GM12878 (cell line): Measurements from ENCODE around the gene TRAF3IP1. TPM values are rescaled to one million over a fixed set of nuclear protein-coding genes. Genes with fewer than 3 reads are reported as not detected.

Source experiments
- ATAC-seq: fragments of 200-7000 bp; cut with Tn5 transposase; 3 replicates; pipeline ENCODE4 v1.9.1; 2020; ENCODE audit warnings: mild to moderate bottlenecking, moderate library complexity
- BruUV-seq: library from RNA; stranded (reverse); fragments of 400-500 nt; replicated peaks from 2 replicates; lab custom pipeline; 2021; lab: Mats Ljungman, UMichigan
- CTCF ChIA-PET: fragments of 300-600 bp; sonication (Branson Sonifier 250); formaldehyde crosslinking; extraction: SDS; loops from one replicate; lab custom pipeline; 2021; ENCODE audit warnings: inconsistent platforms; lab: Yijun Ruan, JAX
- POLR2A ChIA-PET: fragments of 350-600 bp; formaldehyde crosslinking; extraction: SDS; loops from one replicate; lab custom pipeline; 2021; ENCODE audit warnings: inconsistent platforms; lab: Charles Lee
- RAD21 ChIA-PET: fragments of 300-600 bp; sonication (Branson Sonifier 250); formaldehyde crosslinking; loops from one replicate; lab custom pipeline; 2023; ENCODE audit warnings: antibody characterized with exemption; ENCODE audit not compliant: unreplicated experiment; lab: Charles Lee
- SMC1A ChIA-PET: fragments of 300-600 bp; sonication (Branson Sonifier 250); formaldehyde crosslinking; loops from one replicate; lab custom pipeline; 2023; ENCODE audit not compliant: unreplicated experiment, uncharacterized antibody; lab: Charles Lee
- DNase-seq: peaks from one replicate; pipeline ENCODE4 v3.0.0-alpha.2; 2011; ENCODE audit warnings: low read depth, low spot score
- FAIRE-seq: peaks from 3 replicates; lab custom pipeline; 2011; peaks lifted over from hg19 to GRCh38; lab: Jason Lieb, UNC
- H2AFZ ChIP-seq: 2 replicates; pipeline ENCODE4 v1.6.0; 2011; ENCODE audit warnings: low read depth, low read length, control low read depth; ENCODE audit not compliant: control insufficient read depth
- H3K27ac ChIP-seq: 2 replicates; pipeline ENCODE4 v1.5.1; 2011; ENCODE audit warnings: control low read depth; ENCODE audit not compliant: control insufficient read depth, insufficient read depth
- H3K27me3 ChIP-seq, 2 experiments: replicated peaks in 1 of 2; 2 replicates each; pipeline versions ENCODE4 v1.6.0 to v1.6.1; 2011; ENCODE audit warnings: low read length in 1 of 2; ENCODE audit not compliant: control insufficient read depth in 2 of 2, insufficient read depth in 2 of 2
- H3K36me3 ChIP-seq, 2 experiments: 2 replicates each; pipeline ENCODE4 v1.5.1; 2011; ENCODE audit warnings: low read length in 1 of 2; ENCODE audit not compliant: control insufficient read depth in 2 of 2, insufficient read depth in 2 of 2
- H3K4me1 ChIP-seq: 2 replicates; pipeline ENCODE4 v1.6.1; 2011; ENCODE audit warnings: mild to moderate bottlenecking, low read length, moderate library complexity, mixed read lengths; ENCODE audit not compliant: control insufficient read depth, insufficient read depth
- H3K4me2 ChIP-seq: 2 replicates; pipeline ENCODE4 v1.6.0; 2011; ENCODE audit warnings: control low read depth; ENCODE audit not compliant: control insufficient read depth, insufficient read depth
- H3K4me3 ChIP-seq: fragments of 200-600 bp; sonication (generic); 2 replicates; pipeline ENCODE4 v1.5.1; 2016
- H3K79me2 ChIP-seq: 2 replicates; pipeline ENCODE4 v1.6.0; 2011; ENCODE audit warnings: low read length; ENCODE audit not compliant: control insufficient read depth, insufficient read depth
- H3K9ac ChIP-seq: 2 replicates; pipeline ENCODE4 v1.8.0; 2011; ENCODE audit warnings: low read length, control low read depth, mixed read lengths; ENCODE audit not compliant: control insufficient read depth, insufficient read depth
- H3K9me3 ChIP-seq: replicated peaks from 3 replicates; pipeline ENCODE4 v1.5.1; 2011; ENCODE audit warnings: mild to moderate bottlenecking, low read length; ENCODE audit not compliant: control insufficient read depth, insufficient read depth
- H4K20me1 ChIP-seq: 2 replicates; pipeline ENCODE4 v1.6.0; 2011; ENCODE audit not compliant: control insufficient read depth, insufficient read depth
- DPF2 ChIP-seq: fragments of 450-650 bp; IDR thresholded peaks from 2 replicates; pipeline ENCODE4 v1.6.1; 2017; ENCODE audit warnings: mild to moderate bottlenecking
- HDAC6 ChIP-seq: fragments of 200-600 bp; sonication (generic); IDR thresholded peaks from one replicate; pipeline ENCODE4 v1.8.0; 2017; ENCODE audit warnings: antibody characterized with exemption; ENCODE audit not compliant: unreplicated experiment
- IKZF2 ChIP-seq, 2 experiments: fragments of 450-650 bp; IDR thresholded peaks; 2 replicates each; pipeline ENCODE4 v1.6.1; 2017; ENCODE audit warnings: mild to moderate bottlenecking in 2 of 2, moderate library complexity in 2 of 2
- NFXL1 ChIP-seq: fragments of 450-650 bp; IDR thresholded peaks from 2 replicates; pipeline ENCODE4 v1.6.1; 2017; ENCODE audit warnings: antibody characterized with exemption, mild to moderate bottlenecking, borderline replicate concordance
- PAX8 ChIP-seq: fragments of 450-650 bp; IDR thresholded peaks from 2 replicates; pipeline ENCODE4 v1.6.1; 2017; ENCODE audit warnings: mild to moderate bottlenecking, moderate library complexity
- POLR2A ChIP-seq: IDR thresholded peaks from 2 replicates; pipeline ENCODE4 v1.6.1; 2011; ENCODE audit warnings: low read depth, mild to moderate bottlenecking, low read length
- RELA ChIP-seq: fragments of 450-650 bp; IDR thresholded peaks from 2 replicates; pipeline ENCODE4 v1.8.0; 2014; ENCODE audit warnings: borderline replicate concordance; ENCODE audit not compliant: partially characterized antibody
- RFX5 ChIP-seq: IDR thresholded peaks from 2 replicates; pipeline ENCODE4 v1.6.1; 2011; ENCODE audit warnings: low read depth, low read length, improper control_type of control experiment
- SIX5 ChIP-seq: IDR thresholded peaks from 2 replicates; pipeline ENCODE4 v1.6.1; 2011; ENCODE audit warnings: mild to moderate bottlenecking, low read depth, low read length, moderate library complexity; ENCODE audit not compliant: severe bottlenecking
- ZSCAN29 ChIP-seq: fragments of 450-650 bp; IDR thresholded peaks from 2 replicates; pipeline ENCODE4 v1.6.1; 2017; ENCODE audit warnings: mild to moderate bottlenecking, moderate library complexity
- WGBS: methylation state at CpG from one replicate; pipeline ENCODE4 v1.1.6; 2016; ENCODE audit warnings: low lambda C conversion rate; ENCODE audit not compliant: insufficient replicate concordance, insufficient coverage; ENCODE audit errors: missing lambda C conversion rate; 5-methylcytosine and 5-hydroxymethylcytosine counted together
- in situ Hi-C: fragments of 300-500 bp; cut with MboI; formaldehyde crosslinking; loops from 9 replicates; pipeline ENCODE4 v1.14.3; 2018; ENCODE audit warnings: mixed read lengths
- intact Hi-C: fragments of 100-400 bp; cut with micrococcal nuclease; formaldehyde crosslinking; loops from one replicate; pipeline ENCODE4 v1.14.2; 2022; ENCODE audit not compliant: unreplicated experiment
- polyA plus RNA-seq, 11 experiments: library from polyadenylated mRNA; depleted of rRNA in 4 of 11; unstranded in 6 of 11; stranded (reverse) in 5 of 11; fragments of >200 nt; fragmentation: Nextera tagmentation in 4 of 11; fragmentation: Illumina TruSeq in 1 of 11; extraction: Ambion mirVana in 4 of 11; extraction: Trizol in 1 of 11; gene quantifications; 1 replicate in 1 of 11; 2 replicates in 10 of 11; pipeline versions ENCODE4 v1.2.1 to v1.2.3, GENCODE V29; 2011 to 2016; ENCODE audit warnings: inconsistent platforms in 2 of 11, missing spikeins in 2 of 11, low read depth in 1 of 11
- total RNA-seq, 4 experiments: library from RNA; depleted of rRNA in 3 of 4; stranded (reverse); fragments of >200 nt in 3 of 4; fragmentation: Illumina TruSeq in 1 of 4; extraction: Trizol in 1 of 4; gene quantifications; 2 replicates each; pipeline versions ENCODE4 v1.2.1 to v1.2.3, GENCODE V29; 2013 to 2021
- TF ChIP-seq, protein P1 (sequence below): IDR thresholded peaks from 2 replicates; pipeline ENCODE4 v1.6.1; 2011; ENCODE audit warnings: borderline replicate concordance, low read depth, mild to moderate bottlenecking, moderate library complexity, low read length; ENCODE audit not compliant: insufficient read depth, poor library complexity, severe bottlenecking
- TF ChIP-seq, protein P2 (sequence below): IDR thresholded peaks from 2 replicates; pipeline ENCODE4 v1.6.1; 2012; ENCODE audit warnings: low read length, inconsistent platforms

Gene TRAF3IP1
- total and polyA plus RNA-seq, 10 of the 15 experiments (the other 5 are each of a cell fraction or from before 2014, with no cell fraction given) = 1.6 to 7.5 (median 3.6) TPM

GRCh38 chr2:238446371-238446770 is 126.1 kb downstream of the TRAF3IP1 start:
- 94% methylated on average over 8 of the region's 8 CpGs for WGBS
- H3K9me3 ChIP-seq = no peaks in the 10 kb centered on the region
- SMC1A ChIA-PET = no interaction called here
- in situ Hi-C loops = no loop called here
- TF ChIP-seq HDAC6 (no peak), ZSCAN29 (no peak), RFX5 (no peak), SIX5 (no peak), DPF2 (no peak), PAX8 (no peak), IKZF2 (IDR thresholded peaks at IDR 0.05) (no peak), POLR2A (no peak), NFXL1 (no peak), RELA (no peak)
- TF ChIP-seq, protein P1, sequence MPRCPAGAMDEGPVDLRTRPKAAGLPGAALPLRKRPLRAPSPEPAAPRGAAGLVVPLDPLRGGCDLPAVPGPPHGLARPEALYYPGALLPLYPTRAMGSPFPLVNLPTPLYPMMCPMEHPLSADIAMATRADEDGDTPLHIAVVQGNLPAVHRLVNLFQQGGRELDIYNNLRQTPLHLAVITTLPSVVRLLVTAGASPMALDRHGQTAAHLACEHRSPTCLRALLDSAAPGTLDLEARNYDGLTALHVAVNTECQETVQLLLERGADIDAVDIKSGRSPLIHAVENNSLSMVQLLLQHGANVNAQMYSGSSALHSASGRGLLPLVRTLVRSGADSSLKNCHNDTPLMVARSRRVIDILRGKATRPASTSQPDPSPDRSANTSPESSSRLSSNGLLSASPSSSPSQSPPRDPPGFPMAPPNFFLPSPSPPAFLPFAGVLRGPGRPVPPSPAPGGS = no peak
- TF ChIP-seq, protein P2, sequence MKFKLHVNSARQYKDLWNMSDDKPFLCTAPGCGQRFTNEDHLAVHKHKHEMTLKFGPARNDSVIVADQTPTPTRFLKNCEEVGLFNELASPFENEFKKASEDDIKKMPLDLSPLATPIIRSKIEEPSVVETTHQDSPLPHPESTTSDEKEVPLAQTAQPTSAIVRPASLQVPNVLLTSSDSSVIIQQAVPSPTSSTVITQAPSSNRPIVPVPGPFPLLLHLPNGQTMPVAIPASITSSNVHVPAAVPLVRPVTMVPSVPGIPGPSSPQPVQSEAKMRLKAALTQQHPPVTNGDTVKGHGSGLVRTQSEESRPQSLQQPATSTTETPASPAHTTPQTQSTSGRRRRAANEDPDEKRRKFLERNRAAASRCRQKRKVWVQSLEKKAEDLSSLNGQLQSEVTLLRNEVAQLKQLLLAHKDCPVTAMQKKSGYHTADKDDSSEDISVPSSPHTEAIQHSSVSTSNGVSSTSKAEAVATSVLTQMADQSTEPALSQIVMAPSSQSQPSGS = no peak
- H3K27me3 ChIP-seq = no peaks in the 10 kb centered on the region
- H3K4me1 ChIP-seq = no peaks in the 10 kb centered on the region
- RAD21 ChIA-PET = no interaction called here
- H3K4me3 ChIP-seq = no peak overlapping the region
- peaks cover 30 to 39% of the 10 kb centered on the region in 2 experiments for H3K36me3 ChIP-seq
- no peaks in the 10 kb centered on the region for H3K79me2 ChIP-seq
- no peak overlapping the region for H2AFZ ChIP-seq
- POLR2A ChIA-PET = no interaction called here
- no peak overlapping the region for H3K4me2 ChIP-seq
- BruUV-seq = no TSS peak
- no peak overlapping the region for H3K27ac ChIP-seq
- no peak for FAIRE-seq
- intact Hi-C loops = no loop called here
- DNase-seq = no peak
- CTCF ChIA-PET = interaction anchor here (0.6 kb wide), 1 partner anchor 85 kb away, joined by 3 read pairs; no protein-coding TSS in a partner anchor
- no peak for ATAC-seq
- no peaks in the 10 kb centered on the region for H4K20me1 ChIP-seq
- H3K9ac ChIP-seq = no peak overlapping the region
